SK-N-SH (cell line): Measurements from ENCODE around the gene MCF2L2. TPM values are rescaled to one million over a fixed set of nuclear protein-coding genes. Genes with fewer than 3 reads are reported as not detected.

Experiments used
- CTCF ChIA-PET: fragments of 300-600, 350-600 bp; formaldehyde crosslinking; extraction: SDS; loops from one replicate; lab custom pipeline; 2021; lab: Yijun Ruan, JAX
- POLR2A ChIA-PET: fragments of 350-600 bp; sonication (Branson Sonifier 250); formaldehyde crosslinking; extraction: SDS; loops from one replicate; lab custom pipeline; 2020; ENCODE audit warnings: antibody characterized with exemption, inconsistent platforms; lab: Yijun Ruan, JAX
- DNase-seq: peaks from one replicate; pipeline ENCODE4 v3.0.0; 2012
- H2AFZ ChIP-seq: fragments of 200-600 bp; sonication (generic); 2 replicates; pipeline ENCODE4 v1.8.1; 2016; ENCODE audit warnings: antibody characterized with exemption, mild to moderate bottlenecking, low read depth
- H3F3A ChIP-seq: fragments of 200-600 bp; sonication (generic); replicated peaks from 2 replicates; pipeline ENCODE3; 2016; ENCODE audit warnings: antibody characterized with exemption, mild to moderate bottlenecking; ENCODE audit not compliant: insufficient read depth
- H3K27ac ChIP-seq, 2 experiments: fragments of 200-500 bp in 1 of 2; fragments of 200-600 bp in 1 of 2; sonication (Bioruptor generic) in 1 of 2; sonication (generic), shearing (Covaris generic) in 1 of 2; 2 replicates each; pipeline versions ENCODE4 v1.5.1 to v1.6.1; 2014 to 2016; ENCODE audit warnings: low read depth in 2 of 2, inconsistent platforms in 1 of 2, low read length in 1 of 2, mild to moderate bottlenecking in 1 of 2, mixed read lengths in 1 of 2
- H3K27me3 ChIP-seq: fragments of 200-600 bp; sonication (generic), shearing (Covaris generic); 2 replicates; pipeline ENCODE4 v1.6.1; 2016; ENCODE audit warnings: mixed run types; ENCODE audit not compliant: insufficient read depth
- H3K36me3 ChIP-seq, 2 experiments: fragments of 200-500 bp in 1 of 2; fragments of 200-600 bp in 1 of 2; sonication (Bioruptor generic) in 1 of 2; sonication (generic) in 1 of 2; replicated peaks in 1 of 2; 2 replicates each; pipeline versions ENCODE3 to v1.5.1; 2014 to 2016; ENCODE audit warnings: low read length in 1 of 2, mild to moderate bottlenecking in 1 of 2; ENCODE audit not compliant: insufficient read depth in 2 of 2, control insufficient read depth in 1 of 2
- H3K4me1 ChIP-seq, 2 experiments: fragments of 200-500 bp in 1 of 2; fragments of 200-600 bp in 1 of 2; sonication (Bioruptor generic) in 1 of 2; sonication (generic), shearing (Covaris generic) in 1 of 2; 2 replicates each; pipeline versions ENCODE4 v1.5.1 to v1.6.1; 2014 to 2016; ENCODE audit warnings: low read depth in 1 of 2, low read length in 1 of 2, mixed run types in 1 of 2; ENCODE audit not compliant: insufficient read depth in 2 of 2, control insufficient read depth in 1 of 2
- H3K4me2 ChIP-seq: fragments of 200-600 bp; sonication (generic), shearing (Covaris generic); 2 replicates; pipeline ENCODE4 v1.6.1; 2017; ENCODE audit warnings: mixed run types
- H3K4me3 ChIP-seq, 2 experiments: fragments of 200-500 bp in 1 of 2; fragments of 200-600 bp in 1 of 2; sonication (Bioruptor generic) in 1 of 2; sonication (generic), shearing (Covaris generic) in 1 of 2; 2 replicates each; pipeline versions ENCODE4 v1.5.1 to v1.8.1; 2014 to 2016; ENCODE audit warnings: low read depth in 2 of 2, inconsistent platforms in 1 of 2, low read length in 1 of 2, mild to moderate bottlenecking in 1 of 2, mixed read lengths in 1 of 2, moderate library complexity in 1 of 2
- H3K79me2 ChIP-seq: fragments of 200-600 bp; sonication (generic); 2 replicates; pipeline ENCODE4 v1.8.1; 2017; ENCODE audit warnings: mild to moderate bottlenecking; ENCODE audit not compliant: insufficient read depth
- H3K9ac ChIP-seq: fragments of 200-600 bp; sonication (generic); 2 replicates; pipeline ENCODE4 v1.6.1; 2017; ENCODE audit warnings: mixed run types
- H3K9me2 ChIP-seq: fragments of 200-600 bp; sonication (generic); 2 replicates; pipeline ENCODE4 v1.6.1; 2017; ENCODE audit warnings: mixed run types
- H3K9me3 ChIP-seq: fragments of 200-600 bp; sonication (generic); 2 replicates; pipeline ENCODE4 v1.6.1; 2017; ENCODE audit warnings: mixed run types, mild to moderate bottlenecking, moderate library complexity
- H4K20me1 ChIP-seq: fragments of 200-600 bp; sonication (generic); 2 replicates; pipeline ENCODE4 v1.6.1; 2017; ENCODE audit warnings: mild to moderate bottlenecking, mixed run types; ENCODE audit not compliant: insufficient read depth
- CHD2 ChIP-seq: fragments of 150-350 bp; IDR thresholded peaks from 2 replicates; pipeline ENCODE4 v1.6.1; 2018; ENCODE audit warnings: low read length; ENCODE audit not compliant: partially characterized antibody
- CTCF ChIP-seq: fragments of 200-600 bp; sonication (generic); IDR thresholded peaks from 2 replicates; pipeline ENCODE4 v1.6.1; 2017; ENCODE audit warnings: antibody characterized with exemption, mild to moderate bottlenecking, moderate library complexity
- ELF1 ChIP-seq: IDR thresholded peaks from 2 replicates; pipeline ENCODE4 v1.4.0; 2012
- EP300 ChIP-seq, 2 experiments: IDR thresholded peaks; 2 replicates each; pipeline versions ENCODE4 v1.4.0 to v1.6.1; 2012; ENCODE audit warnings: borderline replicate concordance in 1 of 2, low read depth in 1 of 2, low read length in 1 of 2
- EZH2phosphoT487 ChIP-seq: fragments of 200-600 bp; sonication (generic); IDR thresholded peaks from 2 replicates; pipeline ENCODE4 v1.6.1; 2017; ENCODE audit warnings: low read depth, mixed run types, mild to moderate bottlenecking, antibody characterized with exemption, moderate library complexity, borderline replicate concordance
- FOSL2 ChIP-seq: IDR thresholded peaks from 2 replicates; pipeline ENCODE4 v1.4.0; 2012; ENCODE audit warnings: low read depth, mild to moderate bottlenecking, moderate library complexity, borderline replicate concordance
- GATA2 ChIP-seq: sonication (generic); formaldehyde crosslinking; IDR thresholded peaks from 2 replicates; pipeline ENCODE4 v1.5.0; 2020; ENCODE audit warnings: mild to moderate bottlenecking, missing genetic modification reagents
- JUND ChIP-seq: IDR thresholded peaks from 2 replicates; pipeline ENCODE4 v1.4.0; 2012
- MAX ChIP-seq: IDR thresholded peaks from 2 replicates; pipeline ENCODE4 v1.4.0; 2012; ENCODE audit warnings: low read depth
- MEF2A ChIP-seq: IDR thresholded peaks from 2 replicates; pipeline ENCODE4 v1.4.0; 2012; ENCODE audit warnings: low read depth, borderline replicate concordance
- MXI1 ChIP-seq: IDR thresholded peaks from 2 replicates; pipeline ENCODE4 v1.6.1; 2012; ENCODE audit warnings: mild to moderate bottlenecking, low read depth, low read length, improper control_type of control experiment
- NFIC ChIP-seq: IDR thresholded peaks from 2 replicates; pipeline ENCODE4 v1.4.0; 2012; ENCODE audit warnings: borderline replicate concordance
- RAD21 ChIP-seq: IDR thresholded peaks from 2 replicates; pipeline ENCODE4 v1.6.1; 2012; ENCODE audit warnings: mild to moderate bottlenecking, low read length
- RCOR1 ChIP-seq: fragments of 150-350 bp; IDR thresholded peaks from 2 replicates; pipeline ENCODE4 v1.6.1; 2017; ENCODE audit warnings: antibody characterized with exemption, low read length
- REST ChIP-seq: IDR thresholded peaks from 2 replicates; pipeline ENCODE4 v1.6.1; 2012; ENCODE audit warnings: mild to moderate bottlenecking, low read depth, low read length, moderate library complexity
- SMC3 ChIP-seq: IDR thresholded peaks from 2 replicates; pipeline ENCODE4 v1.6.1; 2012; ENCODE audit warnings: low read depth, low read length, improper control_type of control experiment
- TCF12 ChIP-seq: IDR thresholded peaks from 2 replicates; pipeline ENCODE4 v1.4.0; 2012
- USF1 ChIP-seq: IDR thresholded peaks from 2 replicates; pipeline ENCODE4 v1.4.0; 2012; ENCODE audit warnings: low read depth, borderline replicate concordance
- WGBS: methylation state at CpG from one replicate; pipeline ENCODE4 v1.1.6; 2017; ENCODE audit warnings: low lambda C conversion rate; 5-methylcytosine and 5-hydroxymethylcytosine counted together
- polyA plus RNA-seq, 3 experiments: library from polyadenylated mRNA; depleted of rRNA; stranded (reverse); fragments of >200 nt; gene quantifications; 2 replicates each; pipeline ENCODE4 v1.2.3, GENCODE V29; 2012
- TF ChIP-seq, protein P1 (sequence below): fragments of 150-350 bp; IDR thresholded peaks from 2 replicates; pipeline ENCODE4 v1.6.1; 2017; ENCODE audit warnings: antibody characterized with exemption, low read length, low read depth, borderline replicate concordance

Gene MCF2L2
- polyA plus RNA-seq, 1 of the 3 experiments (the other 2 are of a cell fraction), result 0.56 TPM

DNA sequence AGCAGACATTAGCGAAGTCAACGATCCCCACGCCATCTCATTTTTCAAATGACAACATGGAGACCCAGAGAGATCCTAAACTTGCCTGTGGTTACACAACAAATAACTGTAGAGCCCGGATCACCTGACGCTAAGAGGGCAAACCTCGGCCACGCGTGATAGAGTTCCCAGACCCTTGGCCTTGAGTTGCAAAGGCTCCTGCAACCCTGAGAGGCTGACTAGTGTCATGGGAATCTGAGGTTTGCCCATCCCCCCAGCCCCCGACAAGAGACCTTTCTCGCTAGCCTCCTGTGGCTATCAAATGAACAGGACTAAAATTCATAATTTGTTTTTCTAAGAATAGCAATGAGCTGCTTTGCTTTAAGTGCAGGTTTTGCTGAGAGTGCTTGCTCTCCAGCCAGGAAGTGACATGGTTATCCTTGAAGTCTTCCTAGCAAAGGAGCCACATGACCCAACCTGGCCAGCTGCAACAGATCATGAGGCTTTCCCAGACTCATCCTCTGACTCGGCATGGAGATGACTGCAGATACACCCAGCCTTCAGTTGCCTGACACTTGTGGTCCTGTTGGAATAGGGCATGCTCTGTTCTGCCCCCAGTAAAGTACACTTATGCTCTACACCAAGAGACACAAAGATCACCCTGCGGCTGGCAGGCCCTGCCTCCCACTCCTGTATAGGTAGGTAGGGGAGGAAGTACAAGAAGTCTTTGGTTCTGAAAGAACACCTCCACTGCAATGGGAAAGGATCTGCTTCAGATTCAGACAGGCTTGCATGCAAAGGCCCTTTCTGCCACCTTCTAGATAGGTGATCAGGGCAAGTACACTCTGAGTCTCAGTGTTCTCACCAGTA lies 36.0 kb downstream of the MCF2L2 start:
- Histone ChIP-seq H3K27me3 (no peaks in the 10 kb centered on the region), H3K36me3 (no peaks in the 10 kb centered on the region), H3K4me1 (peaks cover 0 to 19% of the 10 kb centered on the region in 2 experiments; a peak in 2 of 4 replicates), H3F3A (no peaks in the 10 kb centered on the region), H3K9me3 (no peaks in the 10 kb centered on the region), H3K9me2 (no peaks in the 10 kb centered on the region), H3K9ac (no peak overlapping the region), H3K79me2 (no peaks in the 10 kb centered on the region), H2AFZ (no peak overlapping the region), H3K4me2 (no peak overlapping the region), H3K27ac (no peak overlapping the region; a peak in 1 of 4 replicates), H4K20me1 (no peaks in the 10 kb centered on the region), H3K4me3 (no peak overlapping the region)
- 87% methylated on average over 11 of the region's 12 CpGs for WGBS
- no peak for DNase-seq
- ChIA-PET POLR2A (no interaction called here), CTCF (interaction anchor here (0.6 to 5.0 kb wide), 3 partner anchors 8 to 208 kb away, joined by 3 to 43 read pairs (median 11); no protein-coding TSS in a partner anchor)
- TF ChIP-seq MAX, result no peak
- no peak for TF ChIP-seq CHD2
- TF ChIP-seq MEF2A, result no peak
- TF ChIP-seq GATA2 (CRISPR knock-in tag), result no peak
- TF ChIP-seq EZH2phosphoT487, result no peak
- TF ChIP-seq FOSL2, result no peak
- no peak for TF ChIP-seq EP300 (IDR thresholded peaks at IDR 0.05; ENCODE audit: borderline replicate concordance in 1 of 2, low read depth in 1 of 2, low read length in 1 of 2)
- TF ChIP-seq JUND, result no peak

- Histone ChIP-seq H3K4me3 (no peak overlapping the region), H3K27me3 (no peaks in the 10 kb centered on the region), H3K4me1 (peaks cover 0 to 19% of the 10 kb centered on the region in 2 experiments; a peak in 2 of 4 replicates), H3K4me2 (no peak overlapping the region), H3K79me2 (no peaks in the 10 kb centered on the region), H3K9me3 (no peaks in the 10 kb centered on the region), H3F3A (no peaks in the 10 kb centered on the region), H3K9me2 (no peaks in the 10 kb centered on the region), H3K27ac (no peak overlapping the region), H3K9ac (no peak overlapping the region), H2AFZ (no peak overlapping the region), H4K20me1 (no peaks in the 10 kb centered on the region), H3K36me3 (no peaks in the 10 kb centered on the region)
- TF ChIP-seq MEF2A (no peak), RCOR1 (no peak), CTCF (no peak), MAX (no peak), EP300 (IDR thresholded peaks at IDR 0.05; ENCODE audit: borderline replicate concordance in 1 of 2, low read depth in 1 of 2, low read length in 1 of 2) (no peak), NFIC (no peak), USF1 (no peak), TCF12 (no peak), SMC3 (no peak), RAD21 (no peak), ELF1 (no peak), MXI1 (no peak), REST (no peak)
- TF ChIP-seq, protein P1, sequence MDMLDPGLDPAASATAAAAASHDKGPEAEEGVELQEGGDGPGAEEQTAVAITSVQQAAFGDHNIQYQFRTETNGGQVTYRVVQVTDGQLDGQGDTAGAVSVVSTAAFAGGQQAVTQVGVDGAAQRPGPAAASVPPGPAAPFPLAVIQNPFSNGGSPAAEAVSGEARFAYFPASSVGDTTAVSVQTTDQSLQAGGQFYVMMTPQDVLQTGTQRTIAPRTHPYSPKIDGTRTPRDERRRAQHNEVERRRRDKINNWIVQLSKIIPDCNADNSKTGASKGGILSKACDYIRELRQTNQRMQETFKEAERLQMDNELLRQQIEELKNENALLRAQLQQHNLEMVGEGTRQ, result no peak
- no peak for DNase-seq
- CTCF ChIA-PET, result interaction anchor here (2.2 to 5.0 kb wide), 3 partner anchors 9 to 212 kb away, joined by 8 to 43 read pairs (median 11); no protein-coding TSS in a partner anchor
- 87% methylated on average over 3 of the region's 3 CpGs for WGBS
- POLR2A ChIA-PET, result no interaction called here
Measured at GRCh38 chr3:183391460-183391859, 37.0 kb downstream of the MCF2L2 start.
